ENCODE results near the gene ENDOG.

Gene ENDOG

DNA sequence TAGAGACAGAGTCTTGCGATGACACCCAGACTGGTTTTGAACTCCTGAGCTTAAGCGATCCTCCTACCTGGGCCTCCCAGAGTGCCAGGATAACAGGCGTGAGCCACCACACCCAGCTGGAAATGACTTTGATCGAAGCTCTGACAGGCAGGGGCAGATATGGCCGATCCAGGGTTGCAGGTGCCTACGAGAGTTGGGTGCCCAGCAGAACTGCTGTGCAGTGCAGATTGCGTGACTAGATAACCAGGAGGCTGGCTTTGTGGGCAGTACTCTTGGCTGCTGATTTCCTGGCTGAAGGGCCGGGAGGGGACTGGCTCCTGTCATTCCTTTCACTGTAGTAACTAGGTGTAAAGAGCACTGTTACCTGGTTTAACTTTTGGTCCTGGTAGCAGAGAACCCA lies 19.4 kb upstream of the ENDOG start:
- in situ Hi-C loops (cut with MboI; ENCODE audit: low sequenced_read_pairs) = no loop called here

DNA sequence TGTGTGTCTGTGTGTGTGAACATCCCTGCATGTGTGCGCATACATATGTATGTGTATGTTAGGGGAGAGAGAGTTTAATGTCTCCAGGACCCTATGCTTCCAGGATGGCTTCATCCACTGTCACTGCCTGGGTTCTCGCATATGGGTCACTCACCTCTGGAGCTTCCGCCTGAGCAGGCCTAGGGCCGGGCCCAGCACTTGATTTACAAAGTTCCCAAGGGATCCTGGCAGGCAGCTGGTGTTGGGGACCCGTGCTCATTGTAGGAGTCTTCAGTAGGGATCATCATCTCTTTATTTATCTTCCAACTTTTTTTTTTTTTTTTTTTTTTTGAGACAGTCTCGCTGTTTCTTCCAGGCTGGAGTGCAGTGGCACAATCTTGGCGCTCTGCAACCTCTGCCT lies 18.2 kb upstream of the ENDOG start:
- in situ Hi-C loops (cut with MboI; ENCODE audit: low sequenced_read_pairs) = no loop called here

DNA sequence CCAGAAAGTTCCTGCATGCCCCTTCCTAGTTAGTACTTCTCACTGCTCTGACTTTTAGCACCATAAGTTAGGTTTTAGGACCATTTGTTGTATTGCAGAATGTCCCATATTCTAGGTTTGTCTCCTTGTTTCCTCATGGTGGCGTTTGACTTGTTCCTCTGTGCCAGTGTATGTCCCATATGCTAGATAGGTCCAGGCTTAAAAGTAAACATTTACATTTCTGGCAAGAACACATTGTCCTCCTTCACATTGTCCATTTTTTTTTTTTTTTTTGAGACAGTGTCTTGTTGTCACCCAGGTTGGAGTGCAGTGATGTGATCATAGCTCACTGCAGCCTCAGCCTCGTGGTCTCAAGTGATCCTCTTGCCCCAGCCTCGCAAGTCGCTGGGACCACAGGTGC lies 15.8 kb upstream of the ENDOG start:
- in situ Hi-C loops (cut with MboI; ENCODE audit: low sequenced_read_pairs) = no loop called here

DNA sequence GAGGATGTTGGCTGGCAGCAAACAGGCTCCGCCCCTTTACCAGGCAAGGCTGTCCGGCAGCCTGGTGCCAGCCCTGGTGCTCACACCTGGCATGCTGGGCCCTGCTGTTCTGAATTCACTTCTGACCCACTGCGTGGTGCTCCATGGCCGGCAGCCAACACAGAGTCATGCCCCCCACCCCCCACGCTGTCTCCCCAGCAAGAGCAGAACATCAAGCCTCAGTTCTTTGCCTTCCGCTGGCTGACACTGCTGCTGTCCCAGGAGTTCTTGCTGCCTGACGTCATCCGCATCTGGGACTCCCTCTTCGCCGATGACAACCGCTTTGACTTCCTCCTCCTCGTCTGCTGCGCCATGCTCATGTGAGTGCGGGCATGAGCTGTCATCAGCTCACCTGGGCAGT lies 12.6 kb upstream of the ENDOG start:
- in situ Hi-C loops (cut with MboI; ENCODE audit: low sequenced_read_pairs) = no loop called here

DNA sequence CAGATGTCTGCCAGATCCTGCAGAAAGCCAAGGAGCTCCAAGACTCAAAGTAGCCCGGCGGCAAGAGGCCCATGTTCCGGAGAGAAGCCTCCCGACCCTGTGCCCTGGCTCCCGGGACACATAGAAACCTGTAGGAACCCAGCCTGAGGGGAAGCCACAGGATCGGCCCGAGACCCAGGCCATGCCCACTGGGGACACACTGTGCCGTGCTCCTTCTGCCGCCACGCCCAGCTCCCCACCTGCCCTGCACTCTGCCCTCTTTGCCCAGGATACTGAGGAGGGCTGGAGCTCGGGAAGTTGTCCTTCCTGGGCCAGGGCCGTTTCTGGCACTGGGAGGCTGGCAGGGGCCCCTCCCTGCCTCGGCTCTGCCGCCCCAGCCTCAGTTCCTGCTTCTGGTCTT lies 10.5 kb upstream of the ENDOG start:
- in situ Hi-C loops (cut with MboI; ENCODE audit: low sequenced_read_pairs) = no loop called here

DNA sequence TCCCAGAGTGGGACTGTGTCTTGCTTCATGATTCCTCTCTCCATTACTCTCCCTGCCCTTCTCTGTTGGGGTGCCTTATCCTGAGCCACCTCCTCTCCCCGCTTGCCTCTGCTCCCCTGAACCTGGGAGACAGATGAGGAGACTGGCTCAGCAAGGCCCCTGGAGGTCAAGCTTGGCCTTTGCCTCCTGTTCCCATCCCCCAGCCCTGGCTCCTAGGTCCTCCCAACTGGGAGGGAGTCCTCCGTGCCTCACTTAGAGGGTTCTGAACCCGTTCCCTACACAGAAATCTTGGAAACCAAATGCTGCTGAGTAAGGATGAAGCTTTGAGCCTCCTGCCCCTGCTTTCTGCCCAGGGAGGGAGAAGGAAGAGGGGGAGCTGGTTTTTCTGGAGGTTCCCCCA lies 9.8 kb upstream of the ENDOG start:
- in situ Hi-C loops (cut with MboI; ENCODE audit: low sequenced_read_pairs) = no loop called here

DNA sequence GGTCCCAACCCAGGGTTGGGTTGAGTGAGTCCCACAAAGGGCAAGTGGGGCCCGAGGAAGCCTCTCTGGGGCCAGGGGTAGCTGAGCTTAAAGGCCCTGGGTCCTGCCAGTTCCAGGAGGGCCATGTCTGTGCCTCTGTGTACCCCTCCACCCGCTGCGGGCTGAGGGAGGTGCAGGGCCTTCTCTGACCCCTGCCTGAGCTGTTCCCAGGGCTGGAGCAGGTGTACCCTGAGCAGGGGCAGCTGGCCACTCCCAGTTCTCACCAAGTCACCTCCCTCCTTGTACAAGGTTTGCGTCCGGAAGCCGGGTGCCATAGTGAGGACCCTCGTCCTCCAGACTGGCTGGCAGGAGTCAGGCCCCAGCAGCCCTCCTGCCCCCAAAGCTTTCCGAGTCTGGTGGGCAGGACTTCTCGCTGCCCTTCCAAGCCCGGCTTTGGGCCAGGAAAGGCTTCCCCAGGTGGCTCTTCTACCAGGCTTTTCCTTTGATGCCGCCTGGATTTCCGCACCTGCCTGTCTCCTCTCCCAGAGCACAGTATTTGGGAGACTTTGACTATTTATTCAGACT lies 9.2 kb upstream of the ENDOG start:
- in situ Hi-C loops (cut with MboI; ENCODE audit: low sequenced_read_pairs) = no loop called here

DNA sequence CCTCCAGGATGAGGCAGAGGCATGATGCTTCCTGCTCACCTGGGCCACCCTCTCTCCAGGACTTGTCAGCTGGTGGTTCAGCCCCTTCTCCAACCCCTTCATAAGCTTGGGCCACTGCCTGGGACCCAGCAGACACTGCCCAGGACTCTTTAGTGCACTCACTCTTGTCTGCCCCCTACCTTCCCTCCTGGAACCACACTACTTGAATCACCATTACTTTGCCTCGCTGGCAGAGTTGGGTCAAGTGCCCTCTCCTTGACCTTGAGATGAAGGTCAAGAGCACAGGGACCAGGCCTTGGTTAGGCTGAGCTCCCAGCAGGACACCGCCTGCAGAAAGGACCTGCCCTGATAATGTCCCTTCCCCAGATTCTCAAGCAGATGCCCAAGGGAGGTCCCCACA lies 8.5 kb upstream of the ENDOG start:
- in situ Hi-C loops (cut with MboI; ENCODE audit: low sequenced_read_pairs) = no loop called here

DNA sequence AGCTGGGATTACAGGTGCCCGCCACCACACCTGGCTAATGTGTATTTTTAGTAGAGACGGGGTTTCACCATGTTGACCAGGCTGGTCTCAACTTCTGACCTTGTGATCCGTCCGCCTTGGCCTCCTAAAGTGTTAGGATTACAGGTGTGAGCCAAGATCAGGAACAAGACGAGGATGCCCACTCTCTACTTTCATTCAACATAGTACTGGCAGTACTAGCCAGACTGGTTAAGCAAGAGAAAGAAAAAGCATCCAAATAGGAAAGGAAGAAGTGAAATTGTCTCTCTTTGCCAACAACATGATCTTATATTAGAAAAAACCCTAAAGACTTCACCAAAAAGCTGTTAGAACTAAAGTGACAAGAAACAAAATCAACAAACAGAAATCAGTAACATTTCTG lies 7.4 kb upstream of the ENDOG start:
- in situ Hi-C loops (cut with MboI; ENCODE audit: low sequenced_read_pairs) = no loop called here

DNA sequence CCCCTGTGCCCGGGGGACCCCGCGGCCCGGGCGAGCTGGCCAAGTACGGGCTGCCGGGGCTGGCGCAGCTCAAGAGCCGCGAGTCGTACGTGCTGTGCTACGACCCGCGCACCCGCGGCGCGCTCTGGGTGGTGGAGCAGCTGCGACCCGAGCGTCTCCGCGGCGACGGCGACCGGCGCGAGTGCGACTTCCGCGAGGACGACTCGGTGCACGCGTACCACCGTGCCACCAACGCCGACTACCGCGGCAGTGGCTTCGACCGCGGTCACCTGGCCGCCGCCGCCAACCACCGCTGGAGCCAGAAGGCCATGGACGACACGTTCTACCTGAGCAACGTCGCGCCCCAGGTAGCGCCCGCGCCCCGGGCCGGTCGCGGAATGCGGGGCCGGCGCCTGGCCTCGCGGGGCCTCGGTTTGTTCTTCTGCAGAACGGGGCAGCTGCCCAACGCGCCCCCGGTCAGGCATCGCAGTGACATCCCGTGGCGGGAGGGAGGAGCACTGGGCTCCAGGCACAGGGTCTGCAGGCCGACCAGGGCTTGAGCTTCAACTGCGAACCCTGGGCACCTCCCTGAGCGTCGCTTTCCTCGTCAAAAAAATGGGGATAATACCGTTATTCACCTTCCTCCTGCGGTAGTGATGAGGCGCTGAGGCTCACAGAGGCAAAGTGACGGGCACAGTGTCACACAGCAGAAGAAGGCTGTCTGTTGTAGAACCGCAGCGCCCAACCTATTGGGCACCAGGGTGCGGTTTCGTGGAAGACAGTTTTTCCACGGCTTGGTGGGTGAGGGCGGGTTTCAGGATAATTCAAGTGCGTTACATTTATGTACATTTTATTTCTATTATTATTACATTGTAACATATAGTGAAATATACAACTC lies 777 bp downstream of the ENDOG start:
- in situ Hi-C loops (cut with MboI; ENCODE audit: low sequenced_read_pairs) = no loop called here

DNA sequence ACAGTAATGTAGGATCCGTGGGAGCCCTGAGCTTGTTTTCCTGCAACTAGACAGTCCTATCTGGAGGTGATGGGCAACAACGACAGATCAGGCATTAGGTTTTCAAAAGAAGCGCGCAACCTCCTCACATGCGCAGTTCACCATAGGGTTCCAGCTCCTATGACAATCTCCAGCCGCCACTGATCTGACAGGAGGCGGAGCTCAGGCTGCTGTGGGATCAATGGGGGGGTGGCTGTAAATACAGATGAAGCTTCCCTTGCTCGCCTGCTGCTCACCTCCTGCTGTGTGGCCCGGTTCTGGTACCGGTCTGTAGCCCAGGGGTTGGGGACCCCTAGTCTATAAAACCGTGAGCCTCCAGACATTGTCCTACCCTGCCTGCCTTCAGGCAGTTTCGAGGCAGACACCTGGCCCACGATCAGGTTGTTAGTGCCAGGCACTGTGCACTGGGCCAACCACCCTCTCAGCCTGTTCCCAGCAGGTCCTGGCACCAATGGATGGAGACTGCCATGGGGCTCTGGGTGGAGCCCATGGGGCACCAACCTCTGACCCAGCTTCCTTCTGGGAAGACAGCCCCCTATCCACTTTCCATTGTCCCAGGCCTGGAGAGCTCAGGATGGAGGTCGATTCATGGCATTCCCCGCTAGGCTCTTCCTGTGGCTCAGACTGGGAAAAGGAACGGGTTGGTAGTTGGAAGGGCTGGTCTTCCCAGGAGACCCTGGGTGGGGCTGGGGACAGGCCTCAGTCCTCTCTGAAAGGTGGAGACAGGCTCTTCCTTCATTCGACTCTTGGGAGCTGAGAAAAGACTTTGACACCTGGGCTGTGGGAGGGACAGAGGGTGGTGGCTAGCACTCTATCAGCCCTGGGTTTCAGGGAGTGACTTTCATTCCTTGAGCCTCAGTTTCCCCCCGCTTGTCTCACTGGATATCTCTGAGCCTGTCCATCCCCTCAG lies 1.7 kb downstream of the ENDOG start:
- in situ Hi-C loops (cut with MboI; ENCODE audit: low sequenced_read_pairs) = no loop called here

DNA sequence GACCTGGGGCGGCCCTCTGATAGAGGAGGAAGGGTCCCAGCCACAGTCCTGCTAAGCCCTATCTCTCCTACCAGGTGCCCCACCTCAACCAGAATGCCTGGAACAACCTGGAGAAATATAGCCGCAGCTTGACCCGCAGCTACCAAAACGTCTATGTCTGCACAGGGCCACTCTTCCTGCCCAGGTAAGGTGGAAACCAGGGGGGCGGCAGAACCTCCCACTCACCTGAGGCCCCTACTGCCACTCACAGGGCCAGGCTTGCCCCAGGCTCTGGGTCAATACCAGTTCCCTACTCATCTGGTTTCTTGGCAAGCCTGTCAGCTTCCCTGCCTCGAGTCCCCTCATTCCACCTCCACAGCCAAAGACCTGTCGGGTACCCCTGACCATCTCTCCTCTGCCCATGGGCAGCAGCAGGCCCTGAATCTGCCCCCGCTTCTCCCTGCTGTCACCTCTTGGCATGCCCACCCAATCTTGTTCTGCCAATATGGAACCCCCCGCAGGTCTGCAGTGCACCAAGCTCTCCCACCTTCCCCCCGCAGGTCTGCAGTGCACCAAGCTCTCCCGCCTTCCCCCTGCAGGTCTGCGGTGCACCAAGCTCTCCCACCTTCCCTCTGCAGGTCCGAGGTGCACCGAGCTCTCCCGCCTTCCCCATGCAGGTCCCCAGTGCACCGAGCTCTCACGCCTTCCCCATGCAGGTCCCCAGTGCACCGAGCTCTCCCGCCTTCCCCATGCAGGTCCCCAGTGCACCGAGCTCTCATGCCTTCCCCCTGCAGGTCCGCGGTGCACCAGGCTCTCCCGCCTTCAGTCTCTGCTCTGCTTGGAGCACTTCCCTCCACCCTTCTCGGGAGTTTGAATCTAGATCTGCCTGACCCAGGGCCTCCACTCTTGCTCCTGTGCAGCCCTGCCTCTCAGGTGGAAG lies 2.6 kb downstream of the ENDOG start:
- in situ Hi-C loops (cut with MboI; ENCODE audit: low sequenced_read_pairs) = no loop called here

DNA sequence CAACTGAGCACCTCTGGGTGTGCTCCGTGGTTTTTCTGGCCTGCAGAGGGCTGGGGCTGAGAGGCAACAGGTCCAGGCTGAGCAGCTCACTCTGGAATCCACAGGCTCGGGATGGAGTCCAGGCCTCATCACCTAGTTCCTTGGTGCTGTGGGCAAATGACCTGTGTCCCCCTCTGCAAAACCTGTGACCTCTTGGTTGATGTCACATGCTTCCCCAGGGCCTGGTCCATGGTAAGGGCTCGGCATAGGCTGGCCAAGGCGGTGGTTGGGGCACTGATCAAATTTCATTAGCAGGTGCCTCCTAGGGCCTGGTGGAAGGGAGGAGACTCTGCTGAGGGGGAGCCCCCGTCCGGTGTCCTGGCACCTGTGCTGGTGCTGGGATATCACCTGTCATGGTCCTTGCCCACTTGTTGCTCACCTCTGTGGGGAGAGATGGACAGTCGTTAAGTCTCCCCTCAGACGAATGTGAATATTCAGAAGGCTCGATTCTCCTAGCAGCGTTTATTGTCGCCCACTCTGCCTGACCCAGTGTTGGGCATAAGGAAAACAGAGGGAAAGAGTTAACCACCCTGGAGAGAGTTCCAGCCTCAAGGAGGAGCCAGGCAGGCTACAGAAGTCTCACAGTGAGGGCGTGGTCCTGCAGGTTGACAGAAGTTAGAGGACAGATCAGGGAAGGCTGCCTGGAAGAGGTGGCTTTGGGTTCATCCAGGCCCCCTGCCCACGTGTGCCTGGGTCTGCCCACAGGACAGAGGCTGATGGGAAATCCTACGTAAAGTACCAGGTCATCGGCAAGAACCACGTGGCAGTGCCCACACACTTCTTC lies 3.5 kb downstream of the ENDOG start:
- in situ Hi-C loops (cut with MboI; ENCODE audit: low sequenced_read_pairs) = no loop called here

DNA sequence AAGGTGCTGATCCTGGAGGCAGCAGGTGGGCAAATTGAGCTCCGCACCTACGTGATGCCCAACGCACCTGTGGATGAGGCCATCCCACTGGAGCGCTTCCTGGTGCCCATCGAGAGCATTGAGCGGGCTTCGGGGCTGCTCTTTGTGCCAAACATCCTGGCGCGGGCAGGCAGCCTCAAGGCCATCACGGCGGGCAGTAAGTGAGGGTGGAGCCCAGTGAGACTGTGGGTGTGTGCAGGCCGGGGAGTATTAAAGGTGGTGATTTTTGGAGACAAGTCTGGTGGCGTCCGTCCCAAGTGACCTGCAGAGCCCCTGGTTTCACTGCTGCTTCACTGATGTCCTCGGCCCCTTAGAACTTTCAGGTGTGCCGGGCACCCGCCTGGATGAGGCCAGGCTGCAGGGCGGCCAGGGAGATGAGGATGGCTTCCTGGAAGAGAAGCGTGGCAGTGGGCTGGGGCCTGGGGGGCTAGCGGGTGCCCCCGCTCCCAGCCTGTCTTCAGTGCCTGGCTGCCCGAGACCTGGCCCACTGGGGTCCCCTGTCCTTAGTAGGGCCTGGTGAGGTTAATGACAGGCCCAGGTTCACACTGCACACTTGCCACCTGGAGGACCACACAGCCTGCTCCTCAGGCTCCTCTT lies 4.2 kb downstream of the ENDOG start:
- in situ Hi-C loops (cut with MboI; ENCODE audit: low sequenced_read_pairs) = no loop called here

DNA sequence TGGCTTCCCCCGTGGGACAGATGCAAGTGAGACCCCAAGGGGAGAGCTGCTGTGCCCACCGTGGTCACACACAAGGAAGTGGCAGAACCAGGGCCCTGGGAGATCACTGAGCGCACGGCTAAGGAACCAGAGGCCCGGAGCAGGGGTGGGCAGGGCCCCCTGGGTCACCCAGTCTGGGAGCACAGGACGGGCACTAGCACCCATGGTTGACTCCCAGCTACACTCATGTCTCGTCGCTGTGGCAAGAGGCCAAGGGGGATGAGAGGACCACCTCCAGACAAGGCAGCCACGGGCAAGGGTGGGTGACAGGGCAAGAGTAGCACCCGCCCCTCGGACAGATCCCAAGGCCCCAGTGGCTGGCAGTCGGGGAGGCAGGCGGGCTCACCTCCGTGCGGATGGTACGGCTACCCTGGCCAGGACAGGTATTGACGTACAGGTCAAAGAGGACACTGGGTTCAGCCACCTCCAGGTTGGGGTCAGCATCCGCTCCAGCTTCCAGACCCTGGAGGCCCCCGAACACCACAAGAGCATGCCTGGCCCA lies 5.1 kb downstream of the ENDOG start:
- in situ Hi-C loops (cut with MboI; ENCODE audit: low sequenced_read_pairs) = no loop called here

DNA sequence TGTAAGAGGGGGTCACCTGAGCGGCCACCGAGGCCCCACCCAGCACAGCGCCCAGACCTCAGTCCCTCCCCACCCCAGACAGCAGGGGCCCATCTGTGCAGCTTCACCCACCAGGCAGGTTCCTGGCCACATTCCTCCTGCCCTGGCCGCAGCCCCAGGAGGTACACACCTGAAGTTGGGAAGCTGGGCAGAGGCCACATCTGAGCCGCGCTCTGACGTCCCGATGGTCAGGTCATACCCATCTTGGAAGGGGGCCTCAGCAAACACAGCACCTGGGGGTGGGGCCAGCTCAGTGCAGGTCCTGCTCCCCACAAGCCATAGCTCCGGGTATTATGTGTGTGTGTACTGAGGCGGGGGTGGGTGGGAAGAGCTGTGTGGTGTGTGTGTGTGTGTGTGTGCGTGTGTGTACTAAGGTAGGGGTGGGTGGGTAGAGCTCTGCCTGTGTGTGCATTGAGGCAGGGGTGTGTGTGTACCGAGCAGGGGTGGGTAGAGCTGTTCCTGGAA lies 5.7 kb downstream of the ENDOG start:
- in situ Hi-C loops (cut with MboI; ENCODE audit: low sequenced_read_pairs) = no loop called here

DNA sequence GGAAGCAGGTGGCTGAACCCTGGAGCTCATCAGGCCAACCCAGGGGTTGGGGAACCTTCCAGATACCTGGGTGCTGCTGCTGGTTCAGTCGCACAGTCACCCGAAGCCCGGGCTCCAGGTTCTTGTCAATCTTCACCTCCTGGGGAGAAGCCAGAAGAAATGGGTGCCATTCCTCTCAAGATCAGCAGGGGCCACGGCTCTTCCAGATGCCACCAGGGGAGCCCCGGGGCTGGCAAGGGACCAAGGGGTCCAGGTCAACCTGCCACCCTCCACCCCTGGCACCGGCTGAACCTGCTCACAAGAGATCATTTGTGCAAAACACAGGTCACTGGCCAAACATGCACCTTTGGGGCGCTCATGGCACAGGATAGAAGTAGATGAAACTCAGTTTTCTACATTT lies 6.6 kb downstream of the ENDOG start:
- in situ Hi-C loops (cut with MboI; ENCODE audit: low sequenced_read_pairs) = no loop called here

DNA sequence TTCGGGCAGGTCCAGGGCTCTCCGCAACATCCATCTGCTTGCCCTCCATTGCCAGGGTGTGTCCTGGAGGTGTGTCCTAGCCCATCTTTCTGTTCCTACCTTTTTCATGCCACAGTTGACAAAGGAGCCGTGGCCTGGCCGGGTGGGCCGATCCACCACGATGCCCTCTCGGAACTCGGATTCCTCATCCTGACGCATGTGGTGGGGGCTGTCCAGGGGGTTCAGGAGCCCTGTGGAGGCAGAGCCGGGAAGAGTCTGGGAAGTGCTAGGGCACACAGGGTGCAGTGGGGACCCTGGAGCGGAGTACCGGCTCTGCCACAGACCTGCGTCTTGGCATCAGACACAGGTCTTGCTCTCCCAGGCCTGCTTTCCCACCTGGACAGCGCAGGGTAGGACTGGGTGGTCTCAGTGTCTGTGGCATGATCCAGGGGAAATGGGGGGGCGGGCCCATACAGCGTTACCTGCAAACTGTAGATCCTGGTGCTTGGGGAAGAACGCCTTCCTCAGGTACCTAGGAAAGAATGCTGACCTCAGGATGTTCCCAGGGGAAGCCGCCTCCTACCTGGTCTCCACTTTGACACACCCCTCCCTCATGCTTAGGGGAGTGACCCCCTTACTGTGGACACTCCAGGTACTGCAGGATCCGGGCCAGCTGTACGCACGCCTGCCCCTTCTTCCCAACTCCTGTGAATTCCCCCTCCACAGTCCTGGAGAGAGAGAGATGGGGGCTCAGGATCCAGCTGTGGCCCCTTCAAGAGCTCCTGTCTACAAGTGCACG lies 7.8 kb downstream of the ENDOG start:
- in situ Hi-C loops (cut with MboI; ENCODE audit: low sequenced_read_pairs) = no loop called here

All from HL-60/S4 (cell line).